GM18511 (cell line): ENCODE measurements around the gene TET1.
A peak's percentile ranks its signal among the peaks of the same experiment; 100 is the strongest.
"Not testable (repeated sequence)": the region's sequence is repeated elsewhere in the genome, so short reads cannot be mapped to it uniquely, and the experiment has no call there.

Source experiments
- ATAC-seq: cut with Tn5 transposase; IDR thresholded peaks from one replicate; pipeline ENCODE4 v1.9.1; 2021; ENCODE audit warnings: mild to moderate bottlenecking, moderate library complexity; ENCODE audit not compliant: unreplicated experiment

TET1 gene

DNA sequence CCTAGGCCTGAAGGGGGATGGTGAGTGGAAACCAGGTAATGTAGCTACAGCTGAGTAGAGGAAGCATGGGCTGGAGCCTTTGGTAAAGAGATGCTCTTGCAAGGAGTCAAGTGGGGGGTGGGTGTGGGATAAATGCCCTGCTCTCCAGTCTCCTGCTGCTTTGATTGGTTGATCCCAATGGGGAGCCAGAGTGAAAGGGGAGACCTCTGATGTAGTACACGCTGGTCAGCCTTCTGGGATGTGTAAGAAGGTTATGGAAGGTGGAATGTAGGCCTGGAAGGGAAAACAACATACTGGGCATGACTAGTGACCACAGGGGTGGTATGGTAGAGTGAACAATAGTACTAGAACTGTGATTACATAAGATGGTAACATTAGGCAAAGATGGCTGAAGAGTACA is 44.3 kb downstream of the TET1 start:
- no peak for ATAC-seq

DNA sequence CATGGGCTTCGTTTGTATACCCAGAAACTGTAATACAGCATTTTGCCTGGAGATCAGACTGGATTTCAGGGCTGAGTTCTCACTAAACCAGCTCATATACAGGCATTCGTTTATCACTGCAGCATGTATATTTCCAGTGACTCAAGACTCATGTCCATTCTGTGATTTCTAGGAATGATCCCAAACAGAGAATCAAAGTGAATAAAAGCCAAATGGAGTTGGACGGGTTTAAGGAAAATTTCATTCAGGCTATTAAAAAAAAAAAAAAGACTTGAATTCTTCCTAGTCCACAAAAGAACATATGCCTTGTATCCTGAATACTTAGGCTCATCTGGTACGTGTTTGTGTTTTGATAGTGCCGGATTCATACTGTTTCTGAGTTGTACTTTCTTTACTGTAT is 46.8 kb downstream of the TET1 start:
- no peak for ATAC-seq

DNA sequence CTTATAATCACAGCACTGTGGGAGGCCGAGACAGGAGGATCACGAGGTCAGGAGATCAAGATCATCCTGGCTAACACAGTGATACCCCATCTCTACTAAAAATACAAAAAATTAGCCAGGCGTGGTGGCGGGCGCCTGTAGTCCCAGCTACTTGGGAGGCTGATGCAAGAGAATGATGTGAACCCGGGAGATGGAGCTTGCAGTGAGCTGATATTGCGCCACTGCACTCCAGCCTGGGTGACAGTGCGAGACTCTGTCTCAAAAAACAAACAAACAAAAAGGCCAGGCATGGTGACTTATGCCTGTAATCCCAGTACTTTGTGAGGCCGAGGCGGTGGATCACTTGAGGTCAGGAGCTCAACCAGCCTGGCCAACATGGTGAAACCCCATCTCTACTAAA is 49.9 kb downstream of the TET1 start:
- not testable (repeated sequence) for ATAC-seq

DNA sequence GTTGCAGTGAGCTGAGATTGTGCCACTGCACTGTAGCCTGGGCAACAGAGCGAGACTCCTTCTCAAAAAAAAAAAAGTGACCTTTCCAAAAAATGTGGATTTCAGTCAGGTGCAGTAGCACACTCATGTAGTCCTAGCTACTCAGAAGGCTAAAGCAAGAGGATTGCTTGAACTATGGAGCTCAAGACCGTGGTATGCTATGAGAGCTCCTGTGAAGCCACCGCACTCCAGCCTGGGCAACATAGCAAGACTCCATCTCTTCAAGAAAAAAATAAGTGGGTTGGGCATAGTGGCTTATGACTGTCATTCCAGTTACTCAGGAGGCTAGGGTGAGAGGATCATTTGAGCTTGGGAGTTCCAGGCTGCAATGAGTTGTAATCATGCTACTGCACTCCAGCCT is 51.1 kb downstream of the TET1 start:
- no peak for ATAC-seq

DNA sequence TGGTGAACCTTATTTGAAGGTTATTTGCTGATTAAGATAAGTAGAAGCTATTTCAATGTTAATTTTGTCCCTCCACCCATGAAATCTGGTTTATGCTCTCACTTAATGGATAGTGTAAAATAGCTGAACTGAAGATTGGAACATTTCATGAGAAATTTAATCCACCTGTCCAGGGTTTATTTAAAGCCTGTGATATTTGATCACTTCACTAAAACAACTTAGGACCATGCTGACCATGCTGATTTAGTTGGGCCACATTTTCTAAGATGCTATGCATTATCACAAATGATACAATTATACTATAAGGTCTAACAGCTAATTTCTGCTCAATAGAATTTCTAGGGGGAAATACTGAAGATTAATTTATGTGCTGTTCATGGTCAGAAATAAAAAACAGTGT is 53.8 kb downstream of the TET1 start:
- ATAC-seq = not testable (repeated sequence)

DNA sequence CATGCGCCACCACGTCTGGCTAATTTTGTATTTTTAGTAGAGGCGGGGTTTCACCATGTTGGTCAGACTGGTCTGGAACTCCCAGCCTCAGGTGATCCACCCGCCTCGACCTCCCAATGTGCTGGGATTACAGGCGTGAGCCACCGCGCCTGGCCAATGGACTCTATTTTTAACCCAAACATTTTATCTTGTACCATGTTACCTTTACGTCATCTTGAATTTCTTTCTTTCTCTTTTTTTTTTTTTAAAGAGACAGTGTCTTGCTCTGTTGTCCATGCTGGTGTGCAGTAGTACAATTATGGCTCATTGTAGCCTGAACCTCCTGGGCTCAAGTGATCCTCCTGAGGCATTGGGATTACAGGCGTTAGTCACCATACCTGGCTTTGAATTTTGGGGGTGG is 57.6 kb downstream of the TET1 start:
- ATAC-seq = not testable (repeated sequence)

DNA sequence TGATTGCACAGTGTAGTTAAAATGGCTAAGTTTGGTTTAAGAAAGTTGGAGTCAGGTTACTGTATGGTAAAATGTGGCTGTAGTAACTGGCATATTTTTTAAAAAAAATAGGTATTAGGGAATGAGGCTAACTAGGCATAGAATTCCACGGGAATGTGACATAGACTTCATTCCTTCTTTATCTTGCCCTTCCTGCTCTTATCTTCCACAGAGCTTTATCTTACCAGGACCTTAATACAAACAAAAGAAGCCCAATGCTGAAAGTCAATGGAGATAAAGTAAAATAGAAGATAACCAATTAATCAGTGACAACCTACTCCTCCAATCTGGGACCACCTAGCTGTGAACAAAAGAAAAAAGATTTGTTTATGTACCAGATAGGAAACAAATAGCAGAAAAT is 58.1 kb downstream of the TET1 start:
- no peak for ATAC-seq

DNA sequence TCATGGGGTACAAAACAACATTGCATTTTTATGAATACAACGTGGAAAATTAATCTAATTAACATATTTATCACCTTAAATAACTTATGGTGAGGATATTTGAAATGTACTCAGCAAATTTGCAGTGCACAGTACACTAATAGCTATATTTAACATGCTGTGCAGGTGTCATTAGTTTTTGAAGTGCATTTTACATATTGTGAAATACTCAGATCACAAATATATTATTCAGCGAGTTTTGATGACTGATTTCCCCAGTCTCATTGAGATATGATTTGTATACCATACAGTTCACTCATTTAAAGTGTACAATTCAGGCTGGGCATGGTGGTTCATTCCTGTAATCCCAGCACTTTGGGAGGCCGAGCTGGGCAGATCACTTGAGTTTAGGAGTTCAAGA is 59.5 kb downstream of the TET1 start:
- ATAC-seq = no peak

DNA sequence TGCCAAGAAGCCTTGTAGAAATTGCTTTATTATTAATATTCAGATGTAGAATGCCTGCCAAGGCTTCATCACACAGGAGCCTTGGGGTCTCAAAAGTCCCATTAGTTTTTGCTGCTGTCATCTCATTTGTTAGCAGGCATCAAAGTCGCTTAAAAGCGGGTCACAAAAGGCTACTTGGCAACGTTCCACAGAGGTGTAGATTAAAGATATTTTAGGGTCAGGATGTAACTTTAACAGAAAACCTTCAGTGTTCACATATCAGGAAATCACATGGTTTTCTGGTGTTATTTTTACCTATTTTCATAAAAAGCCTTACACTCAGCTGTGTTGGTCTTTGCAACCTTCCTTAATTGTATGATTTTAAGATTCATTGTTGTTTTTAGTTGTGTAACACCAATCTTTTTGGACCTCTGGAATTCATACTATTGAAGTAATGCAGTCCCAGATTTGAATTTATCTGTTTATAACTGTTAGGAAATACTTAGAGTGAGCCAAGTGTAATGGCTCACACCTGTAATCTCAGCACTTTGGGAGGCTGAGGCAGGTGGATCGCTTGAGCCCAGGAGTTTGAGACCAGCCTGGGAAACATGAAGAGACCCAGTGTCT is 65.3 kb downstream of the TET1 start:
- no peak for ATAC-seq

DNA sequence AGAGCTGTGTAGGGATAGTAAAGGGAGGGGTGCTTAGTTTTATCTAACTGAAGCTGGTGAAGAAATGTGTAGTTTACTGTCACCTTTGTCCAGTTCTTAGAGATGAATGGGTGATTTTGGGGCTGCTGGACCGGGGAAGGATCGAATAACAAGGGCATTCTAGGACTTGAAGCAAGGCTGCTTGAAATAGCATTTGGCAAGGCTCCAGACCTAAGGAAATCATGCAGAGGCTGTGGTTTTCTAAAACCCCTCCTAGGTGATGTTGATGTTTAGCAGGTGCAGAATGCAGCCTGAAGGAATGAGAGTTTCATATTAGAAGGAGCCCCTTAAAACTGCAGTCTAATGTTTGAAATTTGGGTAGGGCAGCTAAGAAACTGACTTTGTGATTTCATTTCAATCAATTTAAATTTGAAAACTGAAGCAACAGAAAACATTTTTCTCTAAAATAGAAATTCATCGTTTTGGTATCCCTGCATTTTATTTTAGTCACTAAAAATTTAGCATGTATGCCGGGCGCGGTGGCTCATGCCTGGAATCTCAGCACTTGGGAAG is 68.5 kb downstream of the TET1 start:
- ATAC-seq = no peak

DNA sequence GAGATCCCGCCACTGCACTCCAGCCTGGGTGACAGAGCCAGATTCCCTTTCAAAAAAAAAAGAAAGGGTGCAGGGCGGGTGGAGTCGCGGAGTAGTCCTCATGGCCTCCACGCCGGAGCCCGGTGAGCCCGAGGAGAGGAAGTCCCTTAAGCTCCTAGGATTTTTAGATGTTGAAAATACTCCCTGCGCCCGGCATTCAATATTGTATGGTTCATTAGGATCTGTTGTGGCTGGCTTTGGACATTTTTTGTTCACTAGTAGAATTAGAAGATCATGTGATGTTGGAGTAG is 72.1 kb downstream of the TET1 start:
- ATAC-seq = not testable (repeated sequence)

DNA sequence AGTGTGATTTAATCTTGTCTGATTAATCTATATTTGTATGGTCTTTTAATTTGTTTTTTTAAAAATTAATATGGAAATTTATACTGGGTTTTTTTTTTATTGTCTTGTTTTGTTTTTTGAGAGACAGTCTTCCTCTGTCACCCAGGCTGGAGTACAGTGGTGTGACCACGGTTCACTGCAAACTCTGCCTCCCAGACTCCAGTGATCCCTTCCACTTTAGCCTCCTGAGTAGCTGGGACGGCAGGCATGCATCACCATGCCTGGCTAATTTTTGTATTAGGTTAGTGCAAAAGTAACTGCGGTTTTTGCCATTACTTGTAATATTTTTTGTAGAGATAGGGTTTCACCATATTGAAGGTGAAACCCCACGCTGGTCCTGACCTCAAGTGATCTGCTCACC is 73.1 kb downstream of the TET1 start:
- ATAC-seq = no peak

DNA sequence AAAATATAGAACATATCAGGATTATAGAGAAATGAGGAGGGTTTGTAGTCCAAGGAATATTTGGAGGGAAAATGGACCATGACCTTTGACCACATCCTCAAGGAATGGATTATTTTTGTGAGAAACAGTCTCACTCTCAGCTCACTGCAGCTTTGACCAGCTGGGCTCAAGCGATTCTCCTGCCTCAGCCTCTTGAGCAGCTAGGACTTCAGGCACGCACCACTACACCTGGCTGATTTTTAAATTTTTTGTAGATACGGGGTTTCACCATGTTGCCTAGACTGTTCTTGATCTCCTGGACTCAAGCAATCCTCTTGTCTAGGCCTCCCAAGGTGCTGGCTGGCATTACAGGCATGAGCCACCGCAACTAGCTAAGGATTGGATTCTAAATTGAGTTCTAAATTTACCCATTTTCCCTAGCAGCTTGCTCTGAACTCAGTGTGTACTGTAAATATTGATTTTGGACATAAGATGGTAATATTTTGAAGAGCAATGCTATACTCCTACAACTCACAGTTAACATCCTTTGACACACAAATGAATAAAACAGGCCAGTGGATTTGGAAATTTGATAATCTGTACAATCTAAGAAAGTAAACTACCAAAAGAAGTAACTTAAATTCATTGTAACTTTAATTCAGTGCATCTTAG is 73.8 kb downstream of the TET1 start:
- no peak for ATAC-seq

DNA sequence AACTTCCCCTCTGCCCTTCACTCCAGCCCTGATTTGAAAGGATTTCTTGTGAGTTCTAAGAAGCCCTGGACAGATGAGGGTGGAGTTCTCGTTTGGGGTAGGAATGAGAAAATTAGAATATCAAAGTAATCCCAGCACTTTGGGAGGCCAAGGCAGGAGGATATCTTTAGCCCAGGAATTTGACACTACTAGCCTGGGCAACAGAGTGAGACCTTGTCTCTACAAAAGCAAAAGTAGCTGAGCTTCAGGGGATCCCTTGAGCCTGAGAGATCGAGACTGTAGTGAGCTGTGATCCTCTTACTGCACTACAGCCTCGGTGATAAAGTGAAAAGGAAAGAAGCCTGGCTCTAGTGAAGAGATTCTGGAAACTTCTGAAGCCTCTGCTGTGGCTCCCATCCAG is 76.2 kb downstream of the TET1 start:
- no peak for ATAC-seq

DNA sequence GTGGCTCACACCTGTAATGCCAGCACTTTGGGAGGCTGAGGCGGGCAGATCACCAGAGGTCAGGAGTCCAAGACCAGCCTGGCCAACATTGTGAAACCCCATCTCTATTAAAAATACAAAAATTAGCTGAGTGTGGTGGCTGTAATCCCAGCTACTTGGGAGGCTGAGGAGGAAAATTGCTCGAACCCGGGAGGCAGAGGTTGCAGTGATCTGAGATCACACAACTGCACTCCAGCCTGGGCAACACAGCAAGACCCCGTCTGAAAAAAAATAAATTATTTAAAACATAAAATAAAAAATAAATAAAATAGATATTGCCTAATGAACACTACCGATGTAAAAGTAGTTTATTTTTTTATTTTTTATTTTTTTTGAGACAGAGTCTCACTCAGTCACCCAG is 83.4 kb downstream of the TET1 start:
- not testable (repeated sequence) for ATAC-seq

DNA sequence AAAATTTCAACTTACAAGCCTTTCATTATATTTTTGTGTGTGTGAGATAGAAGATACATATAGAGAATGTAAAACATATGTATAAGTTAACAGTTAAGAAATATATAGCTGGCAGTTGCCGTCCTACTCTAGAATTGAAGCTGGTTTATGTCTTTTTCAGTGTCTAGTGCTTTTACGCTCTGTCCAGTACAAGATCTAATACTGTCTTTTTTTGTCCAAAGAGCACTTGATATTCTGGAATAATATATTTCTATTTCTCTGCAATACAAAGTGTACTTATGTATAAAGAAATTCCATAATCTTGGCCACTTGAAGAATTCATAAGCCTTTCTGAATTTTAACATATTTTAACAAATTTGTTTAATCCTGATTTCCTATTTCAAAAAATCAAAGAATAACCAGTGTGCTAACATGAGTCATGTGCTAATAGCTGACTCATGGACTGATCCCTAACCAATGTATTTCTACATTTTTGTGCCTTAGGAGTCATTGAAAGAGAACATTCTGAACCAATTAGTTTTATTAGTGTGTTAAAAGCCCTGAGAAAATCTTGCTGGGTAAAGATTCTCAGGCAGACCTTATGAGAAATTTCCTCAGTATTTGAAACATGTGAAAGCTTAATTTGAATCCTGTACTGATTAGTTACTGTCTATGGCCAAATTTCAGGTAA is 87.7 kb downstream of the TET1 start:
- no peak for ATAC-seq

DNA sequence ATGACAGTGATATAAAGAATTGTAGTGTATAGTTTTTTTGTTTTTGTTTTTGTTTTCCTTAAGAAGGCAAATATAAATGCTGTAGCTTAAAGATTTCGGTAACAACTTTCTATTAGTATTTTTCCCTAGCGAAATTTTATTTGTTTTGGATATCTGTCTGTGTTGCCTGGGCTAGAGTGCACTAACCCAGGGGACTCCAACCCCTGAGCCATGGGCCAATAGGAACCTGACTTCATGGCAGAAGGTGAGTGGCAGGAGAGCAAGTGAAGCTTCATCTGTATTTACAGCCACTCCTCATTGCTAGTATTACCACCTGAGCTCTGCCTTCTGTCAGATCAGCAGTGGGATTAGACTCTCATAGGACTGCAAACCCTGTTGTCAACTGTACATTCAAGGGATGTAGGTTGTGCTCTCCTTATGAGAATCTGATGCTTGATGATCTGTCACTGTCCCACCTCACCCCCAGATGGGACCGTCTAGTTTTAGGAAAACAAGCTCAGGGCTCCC is 95.5 kb downstream of the TET1 start:
- ATAC-seq = no peak

DNA sequence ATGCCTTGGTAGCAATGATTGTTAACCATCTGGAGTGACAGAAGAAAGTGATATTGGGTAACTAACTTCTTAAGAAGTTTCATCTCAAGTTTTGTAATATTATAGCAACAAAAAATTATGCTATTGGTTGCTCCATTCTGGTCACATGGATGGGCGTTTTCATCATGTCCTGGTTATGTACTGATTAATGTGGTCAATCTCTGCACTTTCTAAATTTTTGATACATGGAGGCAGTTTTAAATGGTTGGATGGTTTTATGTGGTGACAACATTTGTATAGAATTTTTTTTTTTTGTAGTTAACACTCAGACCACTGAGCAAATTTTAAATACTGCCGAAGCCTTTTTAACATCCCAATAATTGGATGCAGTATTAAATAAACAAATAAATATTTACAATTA is 105.7 kb downstream of the TET1 start:
- ATAC-seq = no peak

DNA sequence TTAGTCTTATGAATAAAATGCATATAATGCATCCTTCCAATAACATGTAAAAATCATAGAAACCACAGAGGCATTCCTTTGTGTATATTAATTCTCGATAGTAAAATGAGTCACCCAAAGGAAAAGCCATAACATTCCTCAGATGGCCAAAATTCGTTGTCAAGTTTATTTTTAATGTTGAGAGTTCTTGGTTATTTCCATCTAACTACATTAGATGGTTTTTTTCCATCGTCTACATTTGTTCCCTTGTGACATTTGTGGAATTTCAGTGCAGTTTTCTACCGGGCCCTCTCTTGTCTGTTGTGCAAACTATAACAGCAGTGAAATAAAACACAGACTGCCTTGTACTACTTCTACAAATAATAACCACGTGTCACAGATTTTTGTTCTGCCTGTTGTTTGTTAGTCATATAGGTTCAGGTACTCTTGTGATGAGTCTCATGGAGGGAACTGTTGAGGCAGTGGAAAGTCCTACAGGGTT is 106.2 kb downstream of the TET1 start:
- no peak for ATAC-seq

DNA sequence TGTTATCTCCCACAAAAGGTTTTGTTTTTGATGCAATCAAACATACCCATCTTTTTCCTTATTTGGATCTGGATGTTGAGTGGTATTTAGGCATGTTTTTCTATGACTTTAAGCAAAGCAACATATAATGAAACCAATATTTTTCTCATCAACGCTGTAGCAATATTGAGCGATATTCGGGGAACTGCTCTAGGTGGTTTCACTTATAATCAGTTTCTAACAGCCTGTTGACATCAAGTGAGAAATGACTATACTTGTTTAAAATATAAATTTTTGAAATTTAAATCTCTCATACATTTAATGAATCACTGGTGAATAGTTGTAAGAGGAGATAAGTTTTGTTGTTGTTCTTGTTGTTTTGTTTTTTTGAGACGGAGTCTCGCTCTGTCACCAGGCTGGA is 108.1 kb downstream of the TET1 start:
- ATAC-seq = no peak

DNA sequence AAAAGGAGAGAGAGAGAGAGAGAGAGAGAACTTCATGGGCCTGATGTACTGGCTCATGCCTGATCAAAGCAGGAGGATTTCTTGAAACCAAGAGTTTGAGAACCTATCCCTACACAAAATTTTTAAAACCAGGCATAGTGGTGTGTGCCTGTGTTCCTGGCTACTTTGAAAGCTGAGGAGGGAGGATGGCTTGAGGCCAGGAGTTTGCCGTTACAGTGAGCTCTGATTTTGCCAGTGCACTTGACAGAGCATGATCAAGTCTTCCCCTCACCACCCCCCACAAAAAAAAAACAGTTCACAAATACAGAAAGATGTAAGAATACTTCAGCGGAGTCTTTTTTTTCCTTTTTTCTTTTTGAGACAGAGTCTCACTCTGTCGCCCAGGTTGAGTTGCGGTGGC is 108.8 kb downstream of the TET1 start:
- ATAC-seq = no peak

DNA sequence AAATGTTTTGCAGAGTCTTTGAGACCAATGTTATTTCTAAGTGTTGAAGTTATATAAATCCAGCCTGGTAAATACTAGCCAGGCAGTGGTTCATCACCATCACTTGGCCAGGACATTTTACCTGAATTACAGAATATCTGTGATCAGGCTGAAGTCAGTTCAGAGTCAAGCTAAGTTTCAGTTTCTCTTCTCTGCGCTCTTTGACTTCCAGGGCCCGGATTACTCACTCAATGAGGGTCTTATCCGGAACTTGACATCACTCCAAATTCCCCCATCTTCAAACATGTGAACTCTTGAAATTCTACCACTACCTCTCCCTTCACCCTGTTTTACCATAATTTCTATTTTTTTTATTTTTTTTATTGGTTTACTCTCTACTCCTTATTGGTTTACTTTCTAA is 124.3 kb downstream of the TET1 start:
- ATAC-seq = peak; percentile 64
